IPS-18a (cell line): ENCODE results near the gene TM9SF3.
"Not testable (repeated sequence)": the region's sequence is repeated elsewhere in the genome, so short reads cannot be mapped to it uniquely, and the experiment has no call there.

Experiments
- H3K27ac ChIP-seq: one replicate; pipeline ENCODE4 v1.5.1; 2013; ENCODE audit warnings: low read length
- H3K27me3 ChIP-seq: one replicate; pipeline ENCODE4 v1.6.1; 2013; ENCODE audit warnings: mild to moderate bottlenecking, low read length; ENCODE audit not compliant: control insufficient read depth, insufficient read depth
- H3K36me3 ChIP-seq: one replicate; pipeline ENCODE4 v1.6.1; 2013; ENCODE audit warnings: low read depth, low read length; ENCODE audit not compliant: control insufficient read depth
- H3K4me1 ChIP-seq: one replicate; pipeline ENCODE4 v1.6.1; 2013; ENCODE audit warnings: low read depth, low read length; ENCODE audit not compliant: control insufficient read depth
- H3K4me3 ChIP-seq: one replicate; pipeline ENCODE4 v1.5.1; 2013; ENCODE audit warnings: low read length
- H3K9ac ChIP-seq: one replicate; pipeline ENCODE4 v1.6.1; 2013; ENCODE audit warnings: mild to moderate bottlenecking, low read length, moderate library complexity
- H3K9me3 ChIP-seq: one replicate; pipeline ENCODE4 v1.6.1; 2013; ENCODE audit warnings: low read depth, low read length; ENCODE audit not compliant: control insufficient read depth

TM9SF3 gene

GRCh38 chr10:96560489-96560888 is 26.3 kb downstream of the TM9SF3 start:
- Histone ChIP-seq H3K36me3 (peaks cover 55% of the 10 kb centered on the region), H3K27ac (no peak overlapping the region), H3K4me3 (no peak overlapping the region), H3K9me3 (no peaks in the 10 kb centered on the region), H3K27me3 (no peaks in the 10 kb centered on the region), H3K9ac (no peak overlapping the region), H3K4me1 (no peaks in the 10 kb centered on the region)

- H3K4me1 ChIP-seq, result no peaks in the 10 kb centered on the region
- H3K4me3 ChIP-seq, result no peak overlapping the region
- H3K36me3 ChIP-seq, result peaks cover 60% of the 10 kb centered on the region
Measured at GRCh38 chr10:96556003-96556402, 30.8 kb downstream of the TM9SF3 start.

GRCh38 chr10:96555330-96555729 is 31.5 kb downstream of the TM9SF3 start:
- no peaks in the 10 kb centered on the region for H3K27me3 ChIP-seq
- no peaks in the 10 kb centered on the region for H3K4me1 ChIP-seq
- no peak overlapping the region for H3K9ac ChIP-seq
- H3K9me3 ChIP-seq, result no peaks in the 10 kb centered on the region
- H3K4me3 ChIP-seq, result no peak overlapping the region
- H3K36me3 ChIP-seq, result peaks cover 61% of the 10 kb centered on the region
- no peak overlapping the region for H3K27ac ChIP-seq

More at GRCh38 chr10:96556003-96556402, 30.8 kb downstream of the TM9SF3 start:
- Histone ChIP-seq H3K27ac (no peak overlapping the region), H3K9me3 (no peaks in the 10 kb centered on the region), H3K27me3 (no peaks in the 10 kb centered on the region), H3K9ac (no peak overlapping the region)

GRCh38 chr10:96548589-96548988 is 38.2 kb downstream of the TM9SF3 start:
- H3K4me1 ChIP-seq, result no peaks in the 10 kb centered on the region
- no peak overlapping the region for H3K27ac ChIP-seq
- no peak overlapping the region for H3K9ac ChIP-seq
- H3K4me3 ChIP-seq, result no peak overlapping the region
- H3K36me3 ChIP-seq, result peaks cover 71% of the 10 kb centered on the region
- no peaks in the 10 kb centered on the region for H3K27me3 ChIP-seq
- no peaks in the 10 kb centered on the region for H3K9me3 ChIP-seq

DNA sequence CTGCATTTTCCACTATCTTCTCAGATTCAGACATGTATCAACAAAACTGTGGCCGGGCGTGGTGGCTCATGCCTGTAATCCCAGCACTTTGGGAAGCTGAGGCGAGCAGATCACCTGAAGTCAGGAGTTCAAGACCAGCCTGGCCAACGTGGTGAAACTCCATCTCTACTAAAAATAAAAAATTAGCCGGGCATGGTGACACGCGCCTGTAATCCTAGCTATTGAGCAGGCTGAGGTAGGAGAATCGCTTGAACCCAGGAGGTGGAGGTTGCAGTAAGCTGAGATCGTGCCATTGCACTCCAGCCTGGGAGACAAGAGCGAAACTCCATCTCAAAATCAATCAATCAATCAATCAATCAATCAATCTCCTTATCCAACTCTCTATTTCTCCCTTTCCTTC is 41.3 kb downstream of the TM9SF3 start:
- H3K9ac ChIP-seq, H3K4me3 ChIP-seq, H3K9me3 ChIP-seq, H3K27me3 ChIP-seq, H3K4me1 ChIP-seq, H3K27ac ChIP-seq: not testable (repeated sequence)
- H3K36me3 ChIP-seq, result peaks cover 57% of the 10 kb centered on the region

GRCh38 chr10:96541921-96542320 is 44.9 kb downstream of the TM9SF3 start:
- Histone ChIP-seq H3K4me3 (no peak overlapping the region), H3K27me3 (no peaks in the 10 kb centered on the region), H3K36me3 (peaks cover 45% of the 10 kb centered on the region), H3K27ac (no peak overlapping the region), H3K9me3 (no peaks in the 10 kb centered on the region), H3K4me1 (no peaks in the 10 kb centered on the region), H3K9ac (no peak overlapping the region)

DNA sequence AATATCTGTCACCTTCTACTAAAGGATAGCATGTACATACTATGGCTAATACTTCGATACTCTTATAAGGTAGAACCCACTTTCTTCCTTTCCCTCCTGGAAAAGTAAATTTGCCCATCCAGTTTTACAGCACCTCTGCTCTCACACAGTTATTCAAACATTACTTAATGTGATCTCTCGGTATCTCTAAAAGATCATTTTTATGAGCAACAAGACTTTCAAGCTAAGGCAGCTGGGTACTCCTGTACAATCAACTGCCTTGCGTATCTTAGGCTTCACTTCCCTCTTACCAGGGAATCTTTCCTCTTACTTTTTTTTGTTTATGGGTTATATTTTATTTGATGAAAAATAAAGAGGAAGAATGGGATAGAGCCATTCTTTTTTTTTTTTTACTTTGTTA is 46.6 kb downstream of the TM9SF3 start:
- Histone ChIP-seq H3K9ac (no peak overlapping the region), H3K4me1 (no peaks in the 10 kb centered on the region), H3K27ac (no peak overlapping the region), H3K9me3 (no peaks in the 10 kb centered on the region), H3K27me3 (no peaks in the 10 kb centered on the region), H3K36me3 (peaks cover 33% of the 10 kb centered on the region), H3K4me3 (no peak overlapping the region)

- peaks cover 29% of the 10 kb centered on the region for H3K36me3 ChIP-seq
Measured at GRCh38 chr10:96538683-96539082, 48.1 kb downstream of the TM9SF3 start.

GRCh38 chr10:96536129-96536528 is 50.7 kb downstream of the TM9SF3 start:
- Histone ChIP-seq H3K27me3 (no peaks in the 10 kb centered on the region), H3K27ac (no peak overlapping the region), H3K36me3 (peaks cover 23% of the 10 kb centered on the region), H3K4me3 (no peak overlapping the region), H3K9me3 (no peaks in the 10 kb centered on the region), H3K9ac (no peak overlapping the region), H3K4me1 (no peaks in the 10 kb centered on the region)

More at GRCh38 chr10:96538683-96539082, 48.1 kb downstream of the TM9SF3 start:
- Histone ChIP-seq H3K27me3 (no peaks in the 10 kb centered on the region), H3K27ac (no peak overlapping the region), H3K4me3 (no peak overlapping the region), H3K9ac (no peak overlapping the region), H3K4me1 (no peaks in the 10 kb centered on the region), H3K9me3 (no peaks in the 10 kb centered on the region)

DNA sequence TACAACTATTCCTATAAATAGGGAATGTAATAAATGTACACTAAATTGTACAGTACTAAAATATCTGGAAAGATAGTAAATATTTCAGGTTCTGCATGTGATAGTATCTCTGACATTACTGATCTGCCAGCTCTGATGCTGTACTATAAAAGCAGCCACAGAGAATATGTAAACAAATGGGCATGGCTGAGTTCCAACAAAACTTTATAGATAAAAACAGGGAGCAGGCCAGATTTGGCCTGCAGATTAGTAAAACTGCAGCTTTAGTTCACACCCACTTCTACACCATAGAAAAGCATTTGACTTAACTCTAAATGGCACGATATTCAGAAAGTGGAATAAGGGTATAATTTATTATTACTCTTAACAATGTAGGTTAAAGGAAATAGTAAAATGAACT is 54.3 kb downstream of the TM9SF3 start:
- H3K9me3 ChIP-seq, result no peaks in the 10 kb centered on the region
- no peaks in the 10 kb centered on the region for H3K27me3 ChIP-seq
- H3K4me3 ChIP-seq, result no peak overlapping the region
- peaks cover 35% of the 10 kb centered on the region for H3K36me3 ChIP-seq
- H3K4me1 ChIP-seq, result no peaks in the 10 kb centered on the region
- H3K9ac ChIP-seq, result no peak overlapping the region
- no peak overlapping the region for H3K27ac ChIP-seq

DNA sequence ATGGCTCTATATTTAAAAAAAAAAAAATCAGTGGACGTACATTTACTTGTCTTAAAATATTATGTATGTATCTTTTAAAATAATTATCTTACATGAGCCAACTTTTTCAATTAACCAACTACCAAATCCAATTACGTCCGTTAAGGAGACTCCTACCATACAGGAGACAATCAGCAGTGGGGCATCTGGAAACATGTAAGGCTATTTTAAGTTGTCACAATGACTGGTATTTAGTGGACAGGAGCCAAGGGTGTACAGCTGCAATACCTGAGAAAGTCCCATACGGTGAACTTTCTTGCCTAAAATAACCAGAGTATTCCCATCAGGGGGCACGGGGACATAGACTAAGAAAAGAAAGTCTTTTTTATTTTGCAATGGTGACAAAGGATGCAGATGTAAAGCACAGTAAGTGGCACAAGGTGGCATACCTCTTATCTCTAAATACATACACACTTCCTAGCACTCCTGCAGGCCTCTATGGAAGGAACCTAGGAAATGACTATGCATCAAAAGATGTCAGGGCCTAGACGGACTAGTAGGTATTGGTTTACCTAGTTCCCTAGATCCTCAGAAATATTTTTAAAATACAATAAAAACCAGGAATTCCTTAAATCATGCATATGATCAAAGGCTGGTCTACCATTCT is 57.1 kb downstream of the TM9SF3 start:
- Histone ChIP-seq H3K9me3 (no peaks in the 10 kb centered on the region), H3K27me3 (no peaks in the 10 kb centered on the region), H3K27ac (no peak overlapping the region), H3K36me3 (peaks cover 54% of the 10 kb centered on the region), H3K4me3 (no peak overlapping the region), H3K4me1 (no peaks in the 10 kb centered on the region), H3K9ac (no peak overlapping the region)

DNA sequence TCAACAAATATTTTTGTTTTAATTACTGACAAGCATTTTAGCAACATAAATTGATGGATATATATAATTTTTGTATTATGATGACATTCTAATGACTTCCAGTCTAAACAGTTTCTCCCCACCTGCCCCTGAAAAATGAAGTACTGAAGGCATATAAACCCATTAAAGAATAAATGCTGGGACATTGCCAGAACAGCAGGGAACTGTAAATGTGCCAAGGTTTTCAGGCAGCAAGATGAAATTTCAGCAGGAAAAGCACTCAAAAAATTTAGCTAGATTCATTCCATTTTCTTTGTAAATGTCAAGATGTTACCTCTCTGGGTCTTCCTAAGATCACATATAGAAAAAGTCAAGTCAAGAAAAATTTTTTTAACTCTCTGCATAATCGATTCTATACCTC is 62.1 kb downstream of the TM9SF3 start:
- H3K4me3 ChIP-seq, result no peak overlapping the region
- H3K27ac ChIP-seq, result no peak overlapping the region
- no peaks in the 10 kb centered on the region for H3K4me1 ChIP-seq
- H3K27me3 ChIP-seq, result no peaks in the 10 kb centered on the region
- H3K9me3 ChIP-seq, result no peaks in the 10 kb centered on the region
- no peak overlapping the region for H3K9ac ChIP-seq
- H3K36me3 ChIP-seq, result peaks cover 60% of the 10 kb centered on the region
